K562 (cell line): ENCODE results near the gene RASIP1. TPM values are rescaled to one million over a fixed set of nuclear protein-coding genes. Genes with fewer than 3 reads are reported as not detected.

Source experiments
- ATAC-seq: fragments of 200-7000 bp; cut with Tn5 transposase; 3 replicates; pipeline ENCODE4 v1.9.1; 2020; ENCODE audit warnings: moderate library complexity
- BruUV-seq: library from RNA; stranded (reverse); fragments of 400-500 nt; replicated peaks from 2 replicates; lab custom pipeline; 2021; lab: Mats Ljungman, UMichigan
- CTCF ChIA-PET: fragments of 300-600 bp; formaldehyde crosslinking; extraction: SDS; loops from one replicate; lab custom pipeline; 2021; ENCODE audit warnings: low intra/inter-chr PET ratio; lab: Yijun Ruan, JAX
- POLR2A ChIA-PET: fragments of 300-600, 350-650 bp; sonication (Branson Sonifier 250); formaldehyde crosslinking; extraction: SDS; loops from one replicate; lab custom pipeline; 2021; ENCODE audit warnings: antibody characterized with exemption, inconsistent platforms; lab: Yijun Ruan, JAX
- DNase-seq, 4 experiments: peaks; one replicate each; pipeline versions ENCODE4 v3.0.0 to v3.0.0-alpha.2; 2011 to 2018; ENCODE audit warnings: low spot score in 3 of 4, mixed read lengths in 3 of 4; ENCODE audit errors: extremely low read depth in 1 of 4
- FAIRE-seq: peaks from 2 replicates; lab custom pipeline; 2011; peaks lifted over from hg19 to GRCh38; lab: Jason Lieb, UNC
- H2AFZ ChIP-seq: 2 replicates; pipeline ENCODE4 v1.6.0; 2011; ENCODE audit warnings: low read depth, low read length, control low read depth, inconsistent platforms
- H3K27ac ChIP-seq: fragments of 200-600 bp; 3 replicates; pipeline ENCODE4 v1.8.0; 2011; ENCODE audit warnings: low read depth, mild to moderate bottlenecking, control low read depth, inconsistent platforms, low read length, moderate library complexity, mixed read lengths; ENCODE audit errors: extremely low read depth
- H3K27me3 ChIP-seq, 2 experiments: fragments of 300-600 bp in 1 of 2; 2 replicates in 1 of 2; 3 replicates in 1 of 2; pipeline versions ENCODE4 v1.6.0 to v1.8.0; 2011; ENCODE audit warnings: inconsistent platforms in 2 of 2, low read length in 2 of 2, mild to moderate bottlenecking in 1 of 2, mixed read lengths in 1 of 2, moderate library complexity in 1 of 2; ENCODE audit not compliant: control insufficient read depth in 2 of 2, insufficient read depth in 2 of 2
- H3K36me3 ChIP-seq: fragments of 300-600 bp; 3 replicates; pipeline ENCODE4 v1.8.0; 2011; ENCODE audit warnings: mild to moderate bottlenecking, low read length, inconsistent platforms; ENCODE audit not compliant: control insufficient read depth, insufficient read depth
- H3K4me1 ChIP-seq, 2 experiments: fragments of 200-600 bp in 1 of 2; replicated peaks in 1 of 2; 2 replicates in 1 of 2; 3 replicates in 1 of 2; pipeline versions ENCODE4 v1.5.1 to v1.8.0; 2011; ENCODE audit warnings: inconsistent platforms in 2 of 2, low read length in 2 of 2, mild to moderate bottlenecking in 1 of 2, mixed read lengths in 1 of 2, moderate library complexity in 1 of 2; ENCODE audit not compliant: control insufficient read depth in 2 of 2, insufficient read depth in 2 of 2
- H3K4me2 ChIP-seq: 2 replicates; pipeline ENCODE4 v1.6.1; 2011; ENCODE audit warnings: low read length, control low read depth, inconsistent platforms, mixed read lengths; ENCODE audit not compliant: insufficient read depth
- H3K4me3 ChIP-seq: fragments of 200-600 bp; sonication (generic), shearing (Covaris generic); 2 replicates; pipeline ENCODE4 v1.5.1; 2016; ENCODE audit warnings: control low read depth, inconsistent platforms
- H3K79me2 ChIP-seq: fragments of 200-600 bp; 3 replicates; pipeline ENCODE4 v1.8.0; 2011; ENCODE audit warnings: low read length, inconsistent platforms; ENCODE audit not compliant: control insufficient read depth, insufficient read depth
- H3K9ac ChIP-seq, 2 experiments: 2 replicates each; pipeline versions ENCODE4 v1.6.0 to v1.6.1; 2011; ENCODE audit warnings: low read depth in 2 of 2, low read length in 2 of 2, control low read depth in 1 of 2, inconsistent platforms in 1 of 2, mild to moderate bottlenecking in 1 of 2, mixed read lengths in 1 of 2; ENCODE audit not compliant: insufficient read depth in 1 of 2
- H3K9me1 ChIP-seq: one replicate; pipeline ENCODE4 v1.6.0; 2011; ENCODE audit warnings: inconsistent platforms, mild to moderate bottlenecking, low read length, moderate library complexity; ENCODE audit not compliant: control insufficient read depth, insufficient read depth
- H3K9me3 ChIP-seq: replicated peaks from 2 replicates; pipeline ENCODE4 v1.5.1; 2011; ENCODE audit warnings: low read depth, low read length, inconsistent platforms; ENCODE audit not compliant: control insufficient read depth, insufficient read depth
- H4K20me1 ChIP-seq: replicated peaks from 2 replicates; pipeline ENCODE4 v1.6.1; 2011; ENCODE audit warnings: low read length, inconsistent platforms, mixed read lengths; ENCODE audit not compliant: control insufficient read depth, insufficient read depth
- BCOR ChIP-seq: fragments of 450-650 bp; IDR thresholded peaks from 2 replicates; pipeline ENCODE4 v1.6.1; 2016
- HNRNPK ChIP-seq: fragments of 200-400 bp; formaldehyde crosslinking; IDR thresholded peaks from one replicate; pipeline ENCODE4 v1.6.1; 2018; ENCODE audit warnings: mild to moderate bottlenecking, low read depth, low read length; ENCODE audit not compliant: poor library complexity, severe bottlenecking
- PRDM10 ChIP-seq: fragments of 450-650 bp; IDR thresholded peaks from 2 replicates; pipeline ENCODE4 v1.6.1; 2018; ENCODE audit not compliant: partially characterized antibody
- PYGO2 ChIP-seq: fragments of 450-650 bp; IDR thresholded peaks from 2 replicates; pipeline ENCODE4 v1.6.1; 2016; ENCODE audit warnings: mild to moderate bottlenecking, missing genetic modification characterization, moderate library complexity, missing compliant biosample characterization
- ZNF121 ChIP-seq: sonication (generic); formaldehyde crosslinking; conservative IDR thresholded peaks from 2 replicates; pipeline ENCODE4 v1.8.0; 2022; ENCODE audit warnings: missing genetic modification reagents
- ZNF347 ChIP-seq: fragments of 450-650 bp; formaldehyde crosslinking; IDR thresholded peaks from 2 replicates; pipeline ENCODE4 v1.4.0; 2020; ENCODE audit warnings: low read depth, mild to moderate bottlenecking, moderate library complexity
- WGBS: fragments of 100-300 bp; shearing (Covaris generic); methylation state at CpG from one replicate; pipeline ENCODE4 v1.1.6; 2016; ENCODE audit warnings: low coverage, mixed read lengths; ENCODE audit not compliant: insufficient coverage; ENCODE audit errors: missing lambda C conversion rate; 5-methylcytosine and 5-hydroxymethylcytosine counted together
- in situ Hi-C: fragments of 300-500 bp; cut with MboI; formaldehyde crosslinking; loops from 4 replicates; pipeline ENCODE4 v1.15.0; 2018; ENCODE audit warnings: inconsistent platforms, mixed read lengths
- intact Hi-C: fragments of 100-400 bp; cut with micrococcal nuclease; formaldehyde crosslinking; loops from 2 replicates; pipeline ENCODE4 v1.14.2; 2022
- polyA plus RNA-seq, 8 experiments: library from polyadenylated mRNA; depleted of rRNA in 4 of 8; stranded (reverse) in 5 of 8; unstranded in 3 of 8; fragments of >200 nt; fragmentation: Nextera tagmentation in 2 of 8; fragmentation: Illumina TruSeq in 1 of 8; extraction: Ambion mirVana in 2 of 8; extraction: Trizol in 1 of 8; gene quantifications; 2 replicates each; pipeline versions ENCODE4 v1.2.1 to v1.2.3, GENCODE V29; 2011 to 2014; ENCODE audit warnings: inconsistent platforms in 1 of 8, missing spikeins in 1 of 8
- total RNA-seq, 7 experiments: library from RNA; depleted of rRNA in 6 of 7; stranded (reverse); fragments of >200 nt in 6 of 7; fragmentation: Illumina TruSeq in 2 of 7; extraction: Trizol in 2 of 7; gene quantifications; 2 replicates each; pipeline versions ENCODE4 v1.2.1 to v1.2.3, GENCODE V29; 2011 to 2021; ENCODE audit warnings: low replicate concordance in 1 of 7

Gene RASIP1
- total and polyA plus RNA-seq, 9 of the 15 experiments (the other 6 are each of a cell fraction or from before 2014, with no cell fraction given): 0.20 to 4.7 (median 1.5) TPM

- ATAC-seq: no peak
- no peak overlapping the region for H3K4me3 ChIP-seq
- FAIRE-seq: no peak
These were observed 5.8 kb downstream of the RASIP1 start for GRCh38 chr19:48734625-48735024.

GRCh38 chr19:48731452-48731851 is 9.0 kb downstream of the RASIP1 start:
- whole genome bisulfite sequencing: 29% methylated on average over 4 of the region's 4 CpGs
- H2AFZ ChIP-seq: no peak overlapping the region
- peaks cover 0 to 8% of the 10 kb centered on the region in 2 experiments; a peak in 3 of 5 replicates for H3K4me1 ChIP-seq
- in situ Hi-C loops: no loop called here
- CTCF ChIA-PET: no interaction called here
- H3K9ac ChIP-seq: no peak overlapping the region
- POLR2A ChIA-PET: no interaction called here
- intact Hi-C loops: no loop called here
- FAIRE-seq (no peak), DNase-seq (no peak), ATAC-seq (no peak)
- H3K4me2 ChIP-seq: no peak overlapping the region
- no peaks in the 10 kb centered on the region for H3K9me1 ChIP-seq
- H3K4me3 ChIP-seq: no peak overlapping the region
- no peaks in the 10 kb centered on the region for H3K27me3 ChIP-seq
- H3K27ac ChIP-seq: no peak overlapping the region
- no peaks in the 10 kb centered on the region for H4K20me1 ChIP-seq
- H3K9me3 ChIP-seq: no peaks in the 10 kb centered on the region
- H3K36me3 ChIP-seq: peaks cover 3% of the 10 kb centered on the region; the same call in 1 of the 3 replicates
- no peaks in the 10 kb centered on the region for H3K79me2 ChIP-seq
- TF ChIP-seq PRDM10 (peak; percentile 62), ZNF347 (CRISPR knock-in tag) (no peak)
- BruUV-seq: no TSS peak

More at GRCh38 chr19:48734625-48735024, 5.8 kb downstream of the RASIP1 start:
- H3K9ac ChIP-seq: no peak overlapping the region
- H3K36me3 ChIP-seq: no peaks in the 10 kb centered on the region
- TF ChIP-seq ZNF121 (CRISPR knock-in tag): peak; percentile 84
- TF ChIP-seq BCOR: peak; percentile 35; the same call in 1 of the 2 replicates
- TF ChIP-seq PYGO2 (tag): no peak
- TF ChIP-seq HNRNPK: no peak
- no peaks in the 10 kb centered on the region; the same call in 2 of the 3 replicates for H3K79me2 ChIP-seq
- intact Hi-C loops: loop anchor here (5.0 kb wide), 1 partner anchor 87 kb away; the partner anchor contains the start of gene CA11
- ChIA-PET POLR2A (no interaction called here), CTCF (no interaction called here)
- no peak overlapping the region for H3K27ac ChIP-seq
- no peaks in the 10 kb centered on the region for H4K20me1 ChIP-seq
- peaks cover 19 to 31% of the 10 kb centered on the region in 2 experiments for H3K4me1 ChIP-seq
- no peak overlapping the region for H3K4me2 ChIP-seq
- 95% methylated on average over 5 of the region's 9 CpGs for WGBS
- H2AFZ ChIP-seq: no peak overlapping the region
- no peaks in the 10 kb centered on the region for H3K27me3 ChIP-seq
- no peaks in the 10 kb centered on the region for H3K9me1 ChIP-seq
- H3K9me3 ChIP-seq: no peaks in the 10 kb centered on the region
- BruUV-seq: no TSS peak
- no peak for DNase-seq
- in situ Hi-C loops: no loop called here
